Endothelial cell (in vitro differentiated cells): ENCODE data around the gene NFATC3. TPM values are rescaled to one million over a fixed set of nuclear protein-coding genes. Genes with fewer than 3 reads are reported as not detected.

Experiments
- DNase-seq: peaks from one replicate; pipeline ENCODE4 v3.0.0; 2021; ENCODE audit warnings: low spot score
- H3K27ac Mint-ChIP-seq: one replicate; pipeline ENCODE4 v1.8.0; 2021; ENCODE audit warnings: mixed read lengths, inconsistent platforms; ENCODE audit not compliant: unreplicated experiment
- H3K27me3 Mint-ChIP-seq: one replicate; pipeline ENCODE4 v1.8.0; 2021; ENCODE audit warnings: mild to moderate bottlenecking, moderate library complexity, mixed read lengths, inconsistent platforms; ENCODE audit not compliant: unreplicated experiment
- H3K36me3 Mint-ChIP-seq: one replicate; pipeline ENCODE4 v1.8.0; 2021; ENCODE audit warnings: mild to moderate bottlenecking, low read depth, mixed read lengths, inconsistent platforms; ENCODE audit not compliant: unreplicated experiment
- H3K4me1 Mint-ChIP-seq: one replicate; pipeline ENCODE4 v1.8.0; 2021; ENCODE audit warnings: mild to moderate bottlenecking, mixed read lengths, inconsistent platforms; ENCODE audit not compliant: unreplicated experiment
- H3K4me3 Mint-ChIP-seq: one replicate; pipeline ENCODE4 v1.8.0; 2021; ENCODE audit warnings: mild to moderate bottlenecking, mixed read lengths, inconsistent platforms; ENCODE audit not compliant: unreplicated experiment
- H3K9me3 Mint-ChIP-seq: one replicate; pipeline ENCODE4 v1.8.0; 2021; ENCODE audit warnings: mixed read lengths, inconsistent platforms; ENCODE audit not compliant: unreplicated experiment
- total RNA-seq: library from RNA; stranded (reverse); fragmentation: NEBNext Ultra II Directional; extraction: Animal tissue kit (Norgen Biotek cat#: 25700); gene quantifications from one replicate; pipeline ENCODE4 v1.2.1, GENCODE V29; 2021; ENCODE audit not compliant: unreplicated experiment
- TF ChIP-seq, protein P1 (sequence below): fragments of 200-600 bp; sonication (generic); IDR thresholded peaks from one replicate; pipeline ENCODE4 v1.5.0; 2021; ENCODE audit warnings: antibody characterized with exemption; ENCODE audit not compliant: unreplicated experiment

Gene NFATC3
- total RNA-seq, 1 donor from 2014 or later: 38.4 TPM

DNA sequence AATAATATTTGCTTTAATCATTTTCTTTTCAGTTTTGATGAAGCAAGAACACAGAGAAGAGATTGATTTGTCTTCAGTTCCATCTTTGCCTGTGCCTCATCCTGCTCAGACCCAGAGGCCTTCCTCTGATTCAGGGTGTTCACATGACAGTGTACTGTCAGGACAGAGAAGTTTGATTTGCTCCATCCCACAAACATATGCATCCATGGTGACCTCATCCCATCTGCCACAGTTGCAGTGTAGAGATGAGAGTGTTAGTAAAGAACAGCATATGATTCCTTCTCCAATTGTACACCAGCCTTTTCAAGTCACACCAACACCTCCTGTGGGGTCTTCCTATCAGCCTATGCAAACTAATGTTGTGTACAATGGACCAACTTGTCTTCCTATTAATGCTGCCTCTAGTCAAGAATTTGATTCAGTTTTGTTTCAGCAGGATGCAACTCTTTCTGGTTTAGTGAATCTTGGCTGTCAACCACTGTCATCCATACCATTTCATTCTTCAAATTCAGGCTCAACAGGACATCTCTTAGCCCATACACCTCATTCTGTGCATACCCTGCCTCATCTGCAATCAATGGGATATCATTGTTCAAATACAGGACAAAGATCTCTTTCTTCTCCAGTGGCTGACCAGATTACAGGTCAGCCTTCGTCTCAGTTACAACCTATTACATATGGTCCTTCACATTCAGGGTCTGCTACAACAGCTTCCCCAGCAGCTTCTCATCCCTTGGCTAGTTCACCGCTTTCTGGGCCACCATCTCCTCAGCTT is 105.8 kb downstream of the NFATC3 start:
- H3K27ac Mint-ChIP-seq: no peak overlapping the region
- H3K4me1 Mint-ChIP-seq: no peaks in the 10 kb centered on the region
- peaks cover 3% of the 10 kb centered on the region for H3K27me3 Mint-ChIP-seq
- TF ChIP-seq, protein P1, sequence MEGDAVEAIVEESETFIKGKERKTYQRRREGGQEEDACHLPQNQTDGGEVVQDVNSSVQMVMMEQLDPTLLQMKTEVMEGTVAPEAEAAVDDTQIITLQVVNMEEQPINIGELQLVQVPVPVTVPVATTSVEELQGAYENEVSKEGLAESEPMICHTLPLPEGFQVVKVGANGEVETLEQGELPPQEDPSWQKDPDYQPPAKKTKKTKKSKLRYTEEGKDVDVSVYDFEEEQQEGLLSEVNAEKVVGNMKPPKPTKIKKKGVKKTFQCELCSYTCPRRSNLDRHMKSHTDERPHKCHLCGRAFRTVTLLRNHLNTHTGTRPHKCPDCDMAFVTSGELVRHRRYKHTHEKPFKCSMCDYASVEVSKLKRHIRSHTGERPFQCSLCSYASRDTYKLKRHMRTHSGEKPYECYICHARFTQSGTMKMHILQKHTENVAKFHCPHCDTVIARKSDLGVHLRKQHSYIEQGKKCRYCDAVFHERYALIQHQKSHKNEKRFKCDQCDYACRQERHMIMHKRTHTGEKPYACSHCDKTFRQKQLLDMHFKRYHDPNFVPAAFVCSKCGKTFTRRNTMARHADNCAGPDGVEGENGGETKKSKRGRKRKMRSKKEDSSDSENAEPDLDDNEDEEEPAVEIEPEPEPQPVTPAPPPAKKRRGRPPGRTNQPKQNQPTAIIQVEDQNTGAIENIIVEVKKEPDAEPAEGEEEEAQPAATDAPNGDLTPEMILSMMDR: no peak
- H3K9me3 Mint-ChIP-seq: no peaks in the 10 kb centered on the region
- DNase-seq: no peak
- H3K36me3 Mint-ChIP-seq: peaks cover 30% of the 10 kb centered on the region
- peak overlapping the region; percentile 16 for H3K4me3 Mint-ChIP-seq

DNA sequence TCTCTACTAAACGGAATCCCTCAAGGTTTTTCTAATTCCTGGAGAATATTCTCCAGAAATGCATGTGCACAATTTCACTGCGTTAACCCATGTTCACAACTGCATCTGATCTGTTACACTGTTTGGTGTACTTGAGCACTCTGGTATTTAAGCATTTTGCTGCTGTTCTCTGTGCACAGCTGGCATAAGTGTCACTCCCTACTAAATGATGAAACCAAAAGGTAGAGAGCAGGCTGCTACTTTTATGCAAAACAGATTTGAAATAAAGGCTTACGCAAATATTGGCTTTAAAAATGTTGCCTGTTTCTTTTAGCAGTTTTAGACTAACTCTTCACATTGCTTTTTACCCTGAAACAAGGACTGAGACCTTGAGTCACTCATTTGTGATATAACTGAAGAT is 109.1 kb downstream of the NFATC3 start:
- H3K4me3 Mint-ChIP-seq: no peak overlapping the region
- no peak for DNase-seq
- peaks cover 1% of the 10 kb centered on the region for H3K27me3 Mint-ChIP-seq
- no peak overlapping the region for H3K27ac Mint-ChIP-seq
- no peaks in the 10 kb centered on the region for H3K9me3 Mint-ChIP-seq
- peaks cover 15% of the 10 kb centered on the region for H3K36me3 Mint-ChIP-seq
- no peaks in the 10 kb centered on the region for H3K4me1 Mint-ChIP-seq
- TF ChIP-seq, protein P1: no peak

DNA sequence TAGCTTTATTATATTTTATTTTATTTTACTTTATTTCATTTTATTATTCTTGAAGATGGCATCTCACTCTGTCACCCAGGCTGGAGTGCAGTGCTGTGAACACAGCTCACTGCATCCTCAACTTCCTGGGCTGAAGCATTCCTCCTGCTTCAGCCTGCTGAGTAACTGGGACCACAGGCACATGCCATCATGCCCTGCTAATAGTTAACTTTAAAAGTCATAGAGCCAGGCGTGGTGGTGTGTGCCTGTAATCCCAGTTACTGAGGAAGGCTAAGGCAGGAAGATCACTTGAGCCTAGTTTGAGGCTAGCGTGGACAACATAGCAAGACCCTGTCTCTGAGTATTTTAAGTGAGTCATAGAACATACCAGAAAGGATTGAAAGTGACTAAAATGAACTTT is 112.1 kb downstream of the NFATC3 start:
- TF ChIP-seq, protein P1: no peak

DNA sequence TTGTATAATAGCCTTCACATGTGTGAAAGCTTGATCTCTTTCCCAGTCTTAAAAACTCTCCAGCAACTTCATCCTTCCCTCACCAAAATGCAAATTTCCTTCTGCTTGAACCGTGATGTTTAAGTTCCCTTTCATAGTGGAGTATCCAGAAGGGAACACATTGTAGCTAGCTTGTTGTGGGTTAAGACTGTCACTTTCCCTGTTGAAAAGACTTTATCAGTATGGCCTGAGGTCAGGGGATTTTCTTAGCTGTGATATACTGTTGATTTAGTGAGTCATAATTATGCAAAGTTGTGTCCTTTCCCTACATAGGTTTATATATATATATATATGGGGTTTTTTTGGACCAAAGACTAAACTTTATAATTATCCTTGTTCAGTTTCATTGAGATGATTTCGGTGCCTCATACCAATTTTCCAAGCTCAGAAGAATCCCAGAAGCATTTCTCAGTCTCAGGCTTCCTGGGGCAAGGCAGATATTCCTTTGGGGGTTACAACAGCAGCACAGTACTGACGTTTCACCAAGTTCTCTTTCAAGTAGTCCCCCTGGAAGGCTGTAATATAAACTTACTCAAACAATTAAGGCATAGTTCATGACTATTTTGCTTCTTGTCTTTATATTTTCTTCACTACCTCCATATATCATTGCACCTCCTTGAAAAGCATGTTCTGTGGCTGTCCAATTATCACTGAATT is 115.1 kb downstream of the NFATC3 start:
- Mint-ChIP-seq H3K36me3 (no peaks in the 10 kb centered on the region), H3K9me3 (no peaks in the 10 kb centered on the region), H3K27me3 (no peaks in the 10 kb centered on the region), H3K27ac (no peak overlapping the region), H3K4me3 (no peak overlapping the region), H3K4me1 (no peaks in the 10 kb centered on the region)
- no peak for DNase-seq
- TF ChIP-seq, protein P1: no peak

More for the DNA sequence above, 112.1 kb downstream of the NFATC3 start:
- DNase-seq: no peak
- Mint-ChIP-seq H3K27ac (no peak overlapping the region), H3K36me3 (peaks cover 4% of the 10 kb centered on the region), H3K4me1 (no peaks in the 10 kb centered on the region), H3K4me3 (no peak overlapping the region), H3K27me3 (peaks cover 1% of the 10 kb centered on the region), H3K9me3 (no peaks in the 10 kb centered on the region)

DNA sequence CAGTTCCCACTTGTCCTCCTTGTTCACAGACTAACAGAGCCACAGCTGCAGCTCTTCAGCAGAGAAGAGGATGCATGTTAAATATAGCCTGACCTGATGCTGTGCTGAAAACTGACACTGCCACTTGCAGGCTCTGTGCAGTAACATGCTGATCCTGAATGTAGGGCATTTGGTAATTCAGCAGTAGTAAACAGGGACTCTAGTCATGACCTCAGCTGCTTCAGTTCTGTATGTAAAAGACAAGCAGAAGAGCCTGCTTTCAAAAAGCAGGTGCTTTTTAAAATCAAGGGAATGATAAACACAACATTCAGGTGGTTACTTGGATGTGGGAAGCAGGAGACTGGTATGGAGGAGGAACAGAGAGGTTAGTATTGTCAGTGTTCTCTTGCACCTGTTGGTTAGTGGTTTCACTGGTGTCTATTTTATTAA is 116.9 kb downstream of the NFATC3 start:
- no peaks in the 10 kb centered on the region for H3K36me3 Mint-ChIP-seq
- no peak overlapping the region for H3K4me3 Mint-ChIP-seq
- H3K9me3 Mint-ChIP-seq: no peaks in the 10 kb centered on the region
- no peaks in the 10 kb centered on the region for H3K4me1 Mint-ChIP-seq
- DNase-seq: no peak
- no peak overlapping the region for H3K27ac Mint-ChIP-seq
- TF ChIP-seq, protein P1: no peak
- H3K27me3 Mint-ChIP-seq: no peaks in the 10 kb centered on the region
